Epidermal melanocyte (primary cell): ENCODE measurements around the gene CD300A.

Experiments used
- DNase-seq: peaks from one replicate; pipeline ENCODE4 v3.0.0; 2011; ENCODE audit warnings: low spot score; ENCODE audit not compliant: insufficient read length

Gene CD300A

GRCh38 chr17:74466111-74466827 is at the start of gene CD300A:
TSS of gene CD300A (plus strand) at chr17:74466634. CDS start at chr17:74466704, 70 bp downstream.
- no peak for DNase-seq

GRCh38 chr17:74417178-74418045 is 49.0 kb upstream of the CD300A start:
- no peak for DNase-seq

GRCh38 chr17:74419928-74420411 is 46.5 kb upstream of the CD300A start:
- DNase-seq, result no peak

GRCh38 chr17:74424117-74424516 is 42.3 kb upstream of the CD300A start:
- DNase-seq, result no peak

- no peak for DNase-seq
Observed at GRCh38 chr17:74424657-74425056, 41.8 kb upstream of the CD300A start.

GRCh38 chr17:74426551-74427047 is 39.8 kb upstream of the CD300A start:
- DNase-seq, result no peak

GRCh38 chr17:74427048-74427762 is 39.2 kb upstream of the CD300A start:
- DNase-seq, result no peak

GRCh38 chr17:74427763-74428153 is 38.7 kb upstream of the CD300A start:
- no peak for DNase-seq

- DNase-seq, result no peak
Observed at GRCh38 chr17:74429604-74430384, 36.6 kb upstream of the CD300A start.

- no peak for DNase-seq
Observed at GRCh38 chr17:74430385-74430705, 36.1 kb upstream of the CD300A start.

GRCh38 chr17:74430706-74431567 is 35.5 kb upstream of the CD300A start:
- DNase-seq, result peak; percentile 60

GRCh38 chr17:74431568-74432423 is 34.6 kb upstream of the CD300A start, which contains the start of gene GPRC5C:
TSS of gene GPRC5C (plus strand) at chr17:74432088. CDS start at chr17:74439777, 7,689 bp downstream.
- DNase-seq, result no peak

- DNase-seq, result no peak
Observed at GRCh38 chr17:74432424-74432690, 34.1 kb upstream of the CD300A start.

GRCh38 chr17:74432766-74433391 is 33.6 kb upstream of the CD300A start:
- no peak for DNase-seq

GRCh38 chr17:74433421-74434121 is 32.9 kb upstream of the CD300A start:
- no peak for DNase-seq

- DNase-seq, result no peak
Observed at GRCh38 chr17:74435775-74436359, 30.6 kb upstream of the CD300A start.

- no peak for DNase-seq
Observed at GRCh38 chr17:74437702-74438101, 28.7 kb upstream of the CD300A start.
